GM21723 (cell line): Measurements from ENCODE around the gene LARP1.
"Not testable (repeated sequence)": the region's sequence is repeated elsewhere in the genome, so short reads cannot be mapped to it uniquely, and the experiment has no call there.

Experiments used
- ATAC-seq: cut with Tn5 transposase; IDR thresholded peaks from one replicate; pipeline ENCODE4 v1.9.1; 2021; ENCODE audit warnings: mild to moderate bottlenecking, moderate library complexity; ENCODE audit not compliant: unreplicated experiment

Gene LARP1

GRCh38 chr5:154820383-154820782, 65.2 kb downstream of the LARP1 start:
- no peak for ATAC-seq

- not testable (repeated sequence) for ATAC-seq
Measured at GRCh38 chr5:154822896-154823295, 67.7 kb downstream of the LARP1 start.

- ATAC-seq, result no peak
Measured at GRCh38 chr5:154823605-154824004, 68.4 kb downstream of the LARP1 start.

GRCh38 chr5:154824070-154824469, 68.9 kb downstream of the LARP1 start:
- no peak for ATAC-seq

- ATAC-seq, result no peak
Measured at GRCh38 chr5:154829181-154829588, 74.0 kb downstream of the LARP1 start.

GRCh38 chr5:154829589-154830218, 74.5 kb downstream of the LARP1 start:
- no peak for ATAC-seq

GRCh38 chr5:154830219-154830595, 75.0 kb downstream of the LARP1 start:
- ATAC-seq, result no peak

- ATAC-seq, result no peak
Measured at GRCh38 chr5:154830596-154830995, 75.4 kb downstream of the LARP1 start.

GRCh38 chr5:154831451-154831850, 76.3 kb downstream of the LARP1 start:
- no peak for ATAC-seq

GRCh38 chr5:154832804-154833203, 77.6 kb downstream of the LARP1 start:
- ATAC-seq, result not testable (repeated sequence)

GRCh38 chr5:154834053-154834452, 78.9 kb downstream of the LARP1 start:
- ATAC-seq, result no peak

GRCh38 chr5:154835701-154836052, 80.5 kb downstream of the LARP1 start:
- not testable (repeated sequence) for ATAC-seq

GRCh38 chr5:154836225-154836624, 81.0 kb downstream of the LARP1 start:
- ATAC-seq, result no peak

- no peak for ATAC-seq
Measured at GRCh38 chr5:154837009-154837901, 82.1 kb downstream of the LARP1 start.

- no peak for ATAC-seq
Measured at GRCh38 chr5:154840435-154841272, 85.5 kb downstream of the LARP1 start.

GRCh38 chr5:154841273-154841661, 86.1 kb downstream of the LARP1 start:
- no peak for ATAC-seq

GRCh38 chr5:154842689-154843530, 87.7 kb downstream of the LARP1 start:
- ATAC-seq, result no peak

GRCh38 chr5:154844809-154845208, 89.6 kb downstream of the LARP1 start:
- ATAC-seq, result no peak

GRCh38 chr5:154849264-154849785, 94.1 kb downstream of the LARP1 start:
- no peak for ATAC-seq

- no peak for ATAC-seq
Measured at GRCh38 chr5:154849791-154850201, 94.6 kb downstream of the LARP1 start.
